CD14-positive monocyte (primary cell): ENCODE results near the gene AP4B1. TPM values are rescaled to one million over a fixed set of nuclear protein-coding genes. Genes with fewer than 3 reads are reported as not detected.
A peak's percentile ranks its signal among the peaks of the same experiment; 100 is the strongest.

Experiments used
- DNase-seq, 3 donors: peaks; one replicate each; pipeline ENCODE4 v3.0.0-alpha.2; 2011 to 2022
- H2AFZ ChIP-seq: 2 replicates; pipeline ENCODE4 v1.6.0; 2012; ENCODE audit warnings: mild to moderate bottlenecking, low read depth, low read length, inconsistent platforms; ENCODE audit not compliant: insufficient read depth, poor library complexity, severe bottlenecking
- H3K27ac ChIP-seq, 2 donors: 1 replicate in 1 of 2; 2 replicates in 1 of 2; pipeline ENCODE4 v1.5.1; 2012 to 2013; ENCODE audit warnings: low read length in 2 of 2, control low read depth in 1 of 2, inconsistent platforms in 1 of 2, low read depth in 1 of 2, mild to moderate bottlenecking in 1 of 2
- H3K27me3 ChIP-seq, 2 donors: one replicate each; pipeline versions ENCODE4 v1.6.0 to v1.6.1; 2011 to 2013; ENCODE audit warnings: low read length in 2 of 2; ENCODE audit not compliant: control insufficient read depth in 2 of 2, insufficient read depth in 2 of 2
- H3K36me3 ChIP-seq, 2 donors: replicated peaks in 1 of 2; 1 replicate in 1 of 2; 2 replicates in 1 of 2; pipeline versions ENCODE4 v1.5.1 to v1.6.1; 2012 to 2013; ENCODE audit warnings: low read length in 2 of 2, control low read depth in 1 of 2, inconsistent platforms in 1 of 2, mild to moderate bottlenecking in 1 of 2; ENCODE audit not compliant: insufficient read depth in 2 of 2, control insufficient read depth in 1 of 2
- H3K4me1 ChIP-seq, 2 donors: 1 replicate in 1 of 2; 2 replicates in 1 of 2; pipeline versions ENCODE4 v1.5.1 to v1.6.1; 2012 to 2013; ENCODE audit warnings: low read length in 2 of 2, control low read depth in 1 of 2, inconsistent platforms in 1 of 2, mild to moderate bottlenecking in 1 of 2, moderate library complexity in 1 of 2; ENCODE audit not compliant: insufficient read depth in 2 of 2, control insufficient read depth in 1 of 2
- H3K4me2 ChIP-seq: replicated peaks from 2 replicates; pipeline ENCODE3; 2012; ENCODE audit warnings: low read length, moderate library complexity, mild to moderate bottlenecking; ENCODE audit not compliant: poor library complexity, severe bottlenecking; ENCODE audit errors: extremely low read depth
- H3K4me3 ChIP-seq, 3 experiments: fragments of 200-600 bp in 1 of 3; sonication (generic) in 1 of 3; replicated peaks in 1 of 3; 1 replicate in 2 of 3; 2 replicates in 1 of 3; pipeline ENCODE4 v1.5.1; 2011 to 2013; ENCODE audit warnings: low read length in 3 of 3, mild to moderate bottlenecking in 3 of 3, control low read depth in 2 of 3, low read depth in 2 of 3, inconsistent platforms in 1 of 3, moderate library complexity in 1 of 3
- H3K79me2 ChIP-seq: 2 replicates; pipeline ENCODE4 v1.6.0; 2012; ENCODE audit warnings: mild to moderate bottlenecking, control low read depth, inconsistent platforms, low read length, moderate library complexity; ENCODE audit not compliant: insufficient read depth
- H3K9ac ChIP-seq: 2 replicates; pipeline ENCODE4 v1.6.0; 2017; ENCODE audit warnings: low read length, mild to moderate bottlenecking; ENCODE audit not compliant: insufficient read depth, poor library complexity, severe bottlenecking
- H3K9me3 ChIP-seq, 2 donors: replicated peaks in 1 of 2; 1 replicate in 1 of 2; 2 replicates in 1 of 2; pipeline versions ENCODE4 v1.5.1 to v1.6.1; 2012 to 2013; ENCODE audit warnings: low read length in 2 of 2, control low read depth in 1 of 2; ENCODE audit not compliant: control insufficient read depth in 1 of 2, insufficient read depth in 1 of 2
- H4K20me1 ChIP-seq: 2 replicates; pipeline ENCODE4 v1.6.0; 2012; ENCODE audit warnings: mild to moderate bottlenecking, low read length, control low read depth, moderate library complexity; ENCODE audit not compliant: insufficient read depth
- H3K27ac Mint-ChIP-seq, 7 donors: one replicate each; pipeline ENCODE4 v1.8.0; 2020; ENCODE audit warnings: mild to moderate bottlenecking in 7 of 7, mixed read lengths in 7 of 7, moderate library complexity in 6 of 7, inconsistent platforms in 2 of 7
- H3K27me3 Mint-ChIP-seq, 3 donors: one replicate each; pipeline ENCODE4 v1.8.0; 2021 to 2022; ENCODE audit warnings: low read depth in 3 of 3, mild to moderate bottlenecking in 3 of 3, mixed read lengths in 3 of 3, moderate library complexity in 3 of 3, inconsistent platforms in 1 of 3
- H3K36me3 Mint-ChIP-seq, 2 donors: one replicate each; pipeline ENCODE4 v1.8.0; 2020; ENCODE audit warnings: mixed read lengths in 2 of 2, inconsistent platforms in 1 of 2, mild to moderate bottlenecking in 1 of 2
- H3K4me1 Mint-ChIP-seq: one replicate; pipeline ENCODE4 v1.8.0; 2020; ENCODE audit warnings: mild to moderate bottlenecking, mixed read lengths
- H3K4me3 Mint-ChIP-seq, 2 donors: one replicate each; pipeline ENCODE4 v1.8.0; 2020; ENCODE audit warnings: mild to moderate bottlenecking in 2 of 2, mixed read lengths in 2 of 2, moderate library complexity in 1 of 2
- H3K9me3 Mint-ChIP-seq, 7 donors: one replicate each; pipeline ENCODE4 v1.8.0; 2020 to 2022; ENCODE audit warnings: mixed read lengths in 7 of 7, mild to moderate bottlenecking in 6 of 7, moderate library complexity in 6 of 7, inconsistent platforms in 2 of 7
- CTCF ChIP-seq: fragments of 200-600 bp; IDR thresholded peaks from one replicate; pipeline ENCODE4 v1.8.0; 2022; ENCODE audit warnings: antibody characterized with exemption, mild to moderate bottlenecking
- WGBS: methylation state at CpG from one replicate; pipeline ENCODE4 v1.1.5; 2013; ENCODE audit warnings: missing lambda C conversion rate; ENCODE audit not compliant: insufficient coverage; 5-methylcytosine and 5-hydroxymethylcytosine counted together
- intact Hi-C, 2 donors: fragments of 100-400 bp; cut with micrococcal nuclease; formaldehyde crosslinking; loops; one replicate each; pipeline versions ENCODE4 v1.15.0 to v1.15.1; 2023
- polyA plus RNA-seq, 3 donors: library from polyadenylated mRNA; depleted of rRNA in 1 of 3; unstranded in 2 of 3; stranded (reverse) in 1 of 3; fragments of 300-500 nt in 2 of 3; fragments of >200 nt in 1 of 3; fragmentation: Illumina TruSeq in 2 of 3; gene quantifications; 1 replicate in 2 of 3; 2 replicates in 1 of 3; pipeline ENCODE4 v1.2.3, GENCODE V29; 2012 to 2021

Gene AP4B1
- polyA plus RNA-seq, 3 donors, result 3.5 to 46.3 (median 6.1) TPM

GRCh38 chr1:113859478-113860175 lies 45.0 kb downstream of the AP4B1 start:
- peaks cover 25 to 40% of the 10 kb centered on the region in 2 donors for H3K36me3 Mint-ChIP-seq
- H3K4me1 ChIP-seq, result peaks cover 71 to 87% of the 10 kb centered on the region in 2 donors

More at GRCh38 chr1:113859478-113860175, 45.0 kb downstream of the AP4B1 start:
- H3K27me3 Mint-ChIP-seq, result peaks cover 0 to 2% (median 0%) of the 10 kb centered on the region in 3 donors
- H3K27me3 ChIP-seq, result no peaks in the 10 kb centered on the region
- H3K4me1 Mint-ChIP-seq, result peaks cover 80% of the 10 kb centered on the region
- peak overlapping the region; percentile 27 to 76 for H3K4me3 Mint-ChIP-seq
- peak overlapping the region; percentile 6 to 61 (median 24) for H3K4me3 ChIP-seq
- peak overlapping the region; percentile 9 for H3K9ac ChIP-seq
- H3K9me3 Mint-ChIP-seq, result peaks cover 0 to 1% (median 0%) of the 10 kb centered on the region in 7 donors
- no peaks in the 10 kb centered on the region for H3K9me3 ChIP-seq
- DNase-seq, result peak; percentile 48 to 63 (median 59)
- peak overlapping the region; percentile 44 to 73 for H3K27ac ChIP-seq
- H3K79me2 ChIP-seq, result peaks cover 72% of the 10 kb centered on the region
- TF ChIP-seq CTCF, result no peak
- WGBS, result no CpG with 5 or more reads among the region's 3 CpGs
- H3K27ac Mint-ChIP-seq, result peak overlapping the region; percentile 79 to 93 (median 90)
- peak overlapping the region; percentile 65 for H3K4me2 ChIP-seq
- no peaks in the 10 kb centered on the region for H4K20me1 ChIP-seq
- H3K36me3 ChIP-seq, result peaks cover 0 to 33% of the 10 kb centered on the region in 2 donors
- peak overlapping the region; percentile 4 for H2AFZ ChIP-seq
- intact Hi-C loops, result loop anchor here (5.0 kb wide), 2 partner anchors 43 to 48 kb away; partner anchors contain the start of genes AP4B1 (in 1 of the 2) and DCLRE1B (in 1 of the 2)
